ENCODE results near the gene SDHC. TPM values are rescaled to one million over a fixed set of nuclear protein-coding genes. Genes with fewer than 3 reads are reported as not detected.
"Not testable (repeated sequence)": the region's sequence is repeated elsewhere in the genome, so short reads cannot be mapped to it uniquely, and the experiment has no call there.

SDHC gene
- total RNA-seq, 1 experiment from 2014 or later = 221 TPM

DNA sequence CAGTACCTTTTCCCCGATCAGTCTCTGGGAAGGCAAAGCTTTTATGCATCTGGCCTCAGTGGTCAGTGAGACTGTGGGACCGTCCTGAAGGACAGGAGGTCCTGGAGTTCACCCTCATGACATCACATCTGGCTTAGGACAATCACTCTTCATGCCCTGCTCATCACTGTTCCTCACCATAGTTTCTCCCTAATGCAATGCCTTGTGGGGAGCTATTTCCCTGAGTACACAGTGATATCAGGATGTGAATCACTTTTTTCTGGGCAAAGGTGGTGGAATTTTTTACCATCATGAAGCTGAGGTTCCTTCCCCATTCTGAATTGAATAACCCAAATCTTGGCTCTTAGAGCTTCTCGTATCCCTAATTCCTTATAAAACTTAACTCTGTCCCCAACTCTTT is 88.3 kb downstream of the SDHC start:
- intact Hi-C loops (cut with micrococcal nuclease; ENCODE audit: unreplicated experiment) = no loop called here
- H3K4me3 ChIP-seq (ENCODE audit: low read depth in 2 of 2, low read length in 2 of 2) = no peak overlapping the region
- ChIA-PET CTCF (no interaction called here), POLR2A (no interaction called here)
- TF ChIP-seq SIN3A (IDR thresholded peaks at IDR 0.05; ENCODE audit: borderline replicate concordance, insufficient read depth, low read depth, low read length) (no peak), POLR2AphosphoS5 (IDR thresholded peaks at IDR 0.05; ENCODE audit: low read depth, low read length) (no peak), TCF7L2 (IDR thresholded peaks at IDR 0.05; ENCODE audit: low read depth, low read length) (no peak)
- TF ChIP-seq, protein P1, sequence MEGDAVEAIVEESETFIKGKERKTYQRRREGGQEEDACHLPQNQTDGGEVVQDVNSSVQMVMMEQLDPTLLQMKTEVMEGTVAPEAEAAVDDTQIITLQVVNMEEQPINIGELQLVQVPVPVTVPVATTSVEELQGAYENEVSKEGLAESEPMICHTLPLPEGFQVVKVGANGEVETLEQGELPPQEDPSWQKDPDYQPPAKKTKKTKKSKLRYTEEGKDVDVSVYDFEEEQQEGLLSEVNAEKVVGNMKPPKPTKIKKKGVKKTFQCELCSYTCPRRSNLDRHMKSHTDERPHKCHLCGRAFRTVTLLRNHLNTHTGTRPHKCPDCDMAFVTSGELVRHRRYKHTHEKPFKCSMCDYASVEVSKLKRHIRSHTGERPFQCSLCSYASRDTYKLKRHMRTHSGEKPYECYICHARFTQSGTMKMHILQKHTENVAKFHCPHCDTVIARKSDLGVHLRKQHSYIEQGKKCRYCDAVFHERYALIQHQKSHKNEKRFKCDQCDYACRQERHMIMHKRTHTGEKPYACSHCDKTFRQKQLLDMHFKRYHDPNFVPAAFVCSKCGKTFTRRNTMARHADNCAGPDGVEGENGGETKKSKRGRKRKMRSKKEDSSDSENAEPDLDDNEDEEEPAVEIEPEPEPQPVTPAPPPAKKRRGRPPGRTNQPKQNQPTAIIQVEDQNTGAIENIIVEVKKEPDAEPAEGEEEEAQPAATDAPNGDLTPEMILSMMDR (IDR thresholded peaks at IDR 0.05) = no peak
- TF ChIP-seq, protein P2, sequence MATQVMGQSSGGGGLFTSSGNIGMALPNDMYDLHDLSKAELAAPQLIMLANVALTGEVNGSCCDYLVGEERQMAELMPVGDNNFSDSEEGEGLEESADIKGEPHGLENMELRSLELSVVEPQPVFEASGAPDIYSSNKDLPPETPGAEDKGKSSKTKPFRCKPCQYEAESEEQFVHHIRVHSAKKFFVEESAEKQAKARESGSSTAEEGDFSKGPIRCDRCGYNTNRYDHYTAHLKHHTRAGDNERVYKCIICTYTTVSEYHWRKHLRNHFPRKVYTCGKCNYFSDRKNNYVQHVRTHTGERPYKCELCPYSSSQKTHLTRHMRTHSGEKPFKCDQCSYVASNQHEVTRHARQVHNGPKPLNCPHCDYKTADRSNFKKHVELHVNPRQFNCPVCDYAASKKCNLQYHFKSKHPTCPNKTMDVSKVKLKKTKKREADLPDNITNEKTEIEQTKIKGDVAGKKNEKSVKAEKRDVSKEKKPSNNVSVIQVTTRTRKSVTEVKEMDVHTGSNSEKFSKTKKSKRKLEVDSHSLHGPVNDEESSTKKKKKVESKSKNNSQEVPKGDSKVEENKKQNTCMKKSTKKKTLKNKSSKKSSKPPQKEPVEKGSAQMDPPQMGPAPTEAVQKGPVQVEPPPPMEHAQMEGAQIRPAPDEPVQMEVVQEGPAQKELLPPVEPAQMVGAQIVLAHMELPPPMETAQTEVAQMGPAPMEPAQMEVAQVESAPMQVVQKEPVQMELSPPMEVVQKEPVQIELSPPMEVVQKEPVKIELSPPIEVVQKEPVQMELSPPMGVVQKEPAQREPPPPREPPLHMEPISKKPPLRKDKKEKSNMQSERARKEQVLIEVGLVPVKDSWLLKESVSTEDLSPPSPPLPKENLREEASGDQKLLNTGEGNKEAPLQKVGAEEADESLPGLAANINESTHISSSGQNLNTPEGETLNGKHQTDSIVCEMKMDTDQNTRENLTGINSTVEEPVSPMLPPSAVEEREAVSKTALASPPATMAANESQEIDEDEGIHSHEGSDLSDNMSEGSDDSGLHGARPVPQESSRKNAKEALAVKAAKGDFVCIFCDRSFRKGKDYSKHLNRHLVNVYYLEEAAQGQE (IDR thresholded peaks at IDR 0.05; ENCODE audit: insufficient read depth in 1 of 2, low read depth in 2 of 2, low read length in 1 of 2) = no peak
- H3K9me3 ChIP-seq (ENCODE audit: control insufficient read depth, insufficient read depth, low read depth, low read length) = no peaks in the 10 kb centered on the region
- no peaks in the 10 kb centered on the region for H3K27me3 ChIP-seq (ENCODE audit: control insufficient read depth, insufficient read depth, low read length)
- peaks cover 48% of the 10 kb centered on the region for H3K4me1 ChIP-seq (ENCODE audit: control insufficient read depth, insufficient read depth, low read length)
- in situ Hi-C loops (cut with HindIII; ENCODE audit: low pct_unique_long_range_greater_than_20kb, low sequenced_read_pairs) = no loop called here
- no peaks in the 10 kb centered on the region for H3K36me3 ChIP-seq (ENCODE audit: control insufficient read depth, insufficient read depth, low read length)
- H3K27ac ChIP-seq (ENCODE audit: low read length) = peak overlapping the region; percentile 100
- ATAC-seq (no peak), DNase-seq (ENCODE audit: low read depth, low spot score) (no peak)
- BruUV-seq (replicated peaks) = no TSS peak

DNA sequence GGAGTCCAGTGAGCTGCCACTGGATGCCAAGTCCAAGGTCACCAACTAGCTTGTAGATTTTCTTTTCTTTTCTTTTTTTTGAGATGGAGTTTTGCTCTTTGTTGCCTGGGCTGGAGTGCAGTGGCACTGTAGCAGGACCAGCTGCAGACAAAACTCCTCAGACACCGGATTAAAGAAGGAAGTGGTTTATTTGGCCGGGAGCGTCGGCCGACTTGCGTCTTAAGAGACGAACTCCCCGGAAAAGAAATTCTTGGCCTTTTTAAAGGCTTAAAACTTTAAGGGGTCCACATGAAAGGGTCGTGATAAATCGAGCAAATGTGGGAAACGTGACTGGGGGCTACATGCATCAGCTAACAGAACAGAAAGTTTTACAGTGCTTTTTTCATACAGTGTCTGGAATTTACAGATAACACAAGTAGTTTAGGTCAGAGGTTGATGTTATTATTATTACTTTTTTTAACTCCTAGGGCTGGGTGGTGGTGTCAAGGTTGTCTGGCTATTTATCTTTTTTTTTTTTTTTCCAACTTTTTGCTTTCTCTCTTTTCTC is 89.9 kb downstream of the SDHC start:
- DNase-seq (ENCODE audit: low read depth, low spot score) = no peak
- ChIA-PET CTCF (no interaction called here), POLR2A (no interaction called here)
- Histone ChIP-seq H3K9me3 (ENCODE audit: control insufficient read depth, insufficient read depth, low read depth, low read length) (no peaks in the 10 kb centered on the region), H3K27ac (ENCODE audit: low read length) (peak overlapping the region; percentile 100), H3K4me3 (ENCODE audit: low read depth in 2 of 2, low read length in 2 of 2) (no peak overlapping the region), H3K36me3 (ENCODE audit: control insufficient read depth, insufficient read depth, low read length) (no peaks in the 10 kb centered on the region), H3K4me1 (ENCODE audit: control insufficient read depth, insufficient read depth, low read length) (peaks cover 49% of the 10 kb centered on the region), H3K27me3 (ENCODE audit: control insufficient read depth, insufficient read depth, low read length) (no peaks in the 10 kb centered on the region)
- no TSS peak for BruUV-seq (replicated peaks)
- ATAC-seq = no peak
- intact Hi-C loops (cut with micrococcal nuclease; ENCODE audit: unreplicated experiment) (no loop called here), in situ Hi-C loops (cut with HindIII; ENCODE audit: low pct_unique_long_range_greater_than_20kb, low sequenced_read_pairs) (no loop called here)
- TF ChIP-seq, protein P1 (IDR thresholded peaks at IDR 0.05) = no peak
- no peak for TF ChIP-seq TCF7L2 (IDR thresholded peaks at IDR 0.05; ENCODE audit: low read depth, low read length)
- no peak for TF ChIP-seq POLR2AphosphoS5 (IDR thresholded peaks at IDR 0.05; ENCODE audit: low read depth, low read length)
- TF ChIP-seq SIN3A (IDR thresholded peaks at IDR 0.05; ENCODE audit: borderline replicate concordance, insufficient read depth, low read depth, low read length) = no peak
- TF ChIP-seq, protein P2 (IDR thresholded peaks at IDR 0.05; ENCODE audit: insufficient read depth in 1 of 2, low read depth in 2 of 2, low read length in 1 of 2) = no peak

DNA sequence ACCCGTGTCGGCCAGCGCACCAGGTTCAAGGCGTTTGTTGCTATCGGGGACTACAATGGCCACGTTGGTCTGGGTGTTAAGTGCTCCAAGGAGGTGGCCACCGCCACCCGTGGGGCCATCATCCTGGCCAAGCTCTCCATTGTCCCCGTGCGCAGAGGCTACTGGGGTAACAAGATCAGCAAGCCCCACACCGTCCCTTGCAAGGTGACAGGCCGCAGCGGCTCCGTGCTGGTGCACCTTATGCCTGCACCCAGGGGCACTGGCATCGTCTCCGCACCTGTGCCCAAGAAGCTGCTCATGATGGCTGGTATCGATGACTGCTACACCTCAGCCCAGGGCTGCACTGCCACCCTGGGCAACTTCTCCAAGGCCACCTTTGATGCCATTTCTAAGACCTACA is 92.4 kb downstream of the SDHC start:
- CTCF ChIA-PET; H3K27me3 ChIP-seq (ENCODE audit: control insufficient read depth, insufficient read depth, low read length); H3K9me3 ChIP-seq (ENCODE audit: control insufficient read depth, insufficient read depth, low read depth, low read length); DNase-seq (ENCODE audit: low read depth, low spot score); BruUV-seq (replicated peaks); H3K36me3 ChIP-seq (ENCODE audit: control insufficient read depth, insufficient read depth, low read length); H3K27ac ChIP-seq (ENCODE audit: low read length); in situ Hi-C loops (cut with HindIII; ENCODE audit: low pct_unique_long_range_greater_than_20kb, low sequenced_read_pairs); intact Hi-C loops (cut with micrococcal nuclease; ENCODE audit: unreplicated experiment); ATAC-seq; POLR2A ChIA-PET; H3K4me3 ChIP-seq (ENCODE audit: low read depth in 2 of 2, low read length in 2 of 2): not testable (repeated sequence)
- H3K4me1 ChIP-seq (ENCODE audit: control insufficient read depth, insufficient read depth, low read length) = peaks cover 47% of the 10 kb centered on the region
